Upper lobe of left lung (tissue), 6 donors: ENCODE measurements around the gene TRPV3. TPM values are rescaled to one million over a fixed set of nuclear protein-coding genes. Genes with fewer than 3 reads are reported as not detected.
"Not testable (repeated sequence)": the region's sequence is repeated elsewhere in the genome, so short reads cannot be mapped to it uniquely, and the experiment has no call there.

Source experiments
- ATAC-seq, 2 donors: fragments of 200-7000 bp; cut with Tn5 transposase; one replicate each; pipeline ENCODE4 v1.9.1; 2022; ENCODE audit warnings: mild to moderate bottlenecking in 2 of 2, moderate library complexity in 2 of 2; ENCODE audit not compliant: low FRiP score in 2 of 2
- DNase-seq, 2 donors: peaks; one replicate each; pipeline ENCODE4 v3.0.0-alpha.2; 2019 to 2020
- H3K27ac ChIP-seq, 4 donors: fragments of 200-600 bp; sonication (generic); one replicate each; pipeline ENCODE4 v1.5.1; 2016 to 2019
- H3K27me3 ChIP-seq, 4 donors: fragments of 200-600 bp; sonication (generic); one replicate each; pipeline ENCODE4 v1.5.1; 2017 to 2019
- H3K36me3 ChIP-seq, 4 donors: fragments of 200-600 bp; sonication (generic); one replicate each; pipeline ENCODE4 v1.5.1; 2016 to 2019
- H3K4me1 ChIP-seq, 4 donors: fragments of 200-600 bp; sonication (generic); one replicate each; pipeline ENCODE4 v1.5.1; 2018 to 2019
- H3K4me3 ChIP-seq, 4 donors: fragments of 200-600 bp; sonication (generic); one replicate each; pipeline ENCODE4 v1.5.1; 2017 to 2019; ENCODE audit warnings: mild to moderate bottlenecking in 2 of 4, moderate library complexity in 1 of 4
- H3K9me3 ChIP-seq, 4 donors: fragments of 200-600 bp; sonication (generic); one replicate each; pipeline ENCODE4 v1.5.1; 2018 to 2019
- EP300 ChIP-seq, 4 donors: sonication (generic); formaldehyde crosslinking; IDR thresholded peaks; one replicate each; pipeline ENCODE4 v1.5.1; 2017; ENCODE audit warnings: antibody characterized with exemption in 4 of 4, control low read depth in 2 of 4
- POLR2A ChIP-seq, 4 donors: fragments of 450-650 bp; IDR thresholded peaks; one replicate each; pipeline ENCODE4 v1.5.1; 2016 to 2017; ENCODE audit warnings: antibody characterized with exemption in 4 of 4, mild to moderate bottlenecking in 2 of 4
- POLR2AphosphoS5 ChIP-seq, 2 donors: sonication (generic); formaldehyde crosslinking; IDR thresholded peaks; one replicate each; pipeline ENCODE4 v1.5.1; 2017; ENCODE audit warnings: antibody characterized with exemption in 2 of 2
- WGBS, 2 donors: methylation state at CpG; one replicate each; pipeline ENCODE4 v1.1.5; 2017 to 2018; 5-methylcytosine and 5-hydroxymethylcytosine counted together
- total RNA-seq, 6 donors: library from RNA; depleted of rRNA in 4 of 6; stranded (reverse); fragments of >200 nt in 4 of 6; gene quantifications; one replicate each; pipeline versions ENCODE4 v1.1.0 to v1.2.1, GENCODE V29; 2016 to 2021
- TF ChIP-seq, protein P1 (sequence below), 6 experiments: fragments of 450-650 bp in 4 of 6; fragments of 200-600 bp in 2 of 6; sonication (generic) in 2 of 6; IDR thresholded peaks; one replicate each; pipeline ENCODE4 v1.5.1; 2016 to 2019; ENCODE audit warnings: antibody characterized with exemption in 6 of 6
- donor health status: DM: no; HTN: no; CAD: no; lungs with moderate emphysema.
- donor health status: DM: no; HTN: yes; CAD: no; lungs with severe emphysema.

The TRPV3 gene
- total RNA-seq, 6 donors from 2014 or later, result under 0.01 to 0.84 (median 0.28) TPM

DNA sequence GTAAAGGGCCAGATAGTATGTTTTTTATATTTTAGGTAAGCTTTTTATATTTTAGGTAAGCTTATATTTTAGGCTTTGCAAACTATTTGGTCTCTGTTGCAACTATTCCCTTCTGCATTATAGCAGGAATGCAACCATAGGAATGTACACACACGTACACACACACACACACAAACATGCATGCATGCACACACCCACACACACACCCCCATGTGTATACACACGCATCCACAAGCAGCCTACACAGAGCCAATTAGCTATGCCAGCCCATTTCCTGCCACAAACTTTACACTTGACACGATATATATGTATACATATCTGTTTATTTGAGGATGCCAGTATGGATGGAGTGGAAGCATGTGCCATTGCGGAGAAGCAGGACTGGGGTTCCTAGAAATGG lies 7.5 kb upstream of the TRPV3 start:
- Histone ChIP-seq H3K9me3 (no peaks in the 10 kb centered on the region), H3K4me3 (no peak overlapping the region), H3K27me3 (no peaks in the 10 kb centered on the region), H3K27ac (no peak overlapping the region), H3K36me3 (peaks cover 0 to 13% (median 0%) of the 10 kb centered on the region in 4 donors), H3K4me1 (no peaks in the 10 kb centered on the region)
- TF ChIP-seq POLR2A (IDR thresholded peaks at IDR 0.05), result no peak
- TF ChIP-seq EP300 (IDR thresholded peaks at IDR 0.05), result no peak
- TF ChIP-seq, protein P1, sequence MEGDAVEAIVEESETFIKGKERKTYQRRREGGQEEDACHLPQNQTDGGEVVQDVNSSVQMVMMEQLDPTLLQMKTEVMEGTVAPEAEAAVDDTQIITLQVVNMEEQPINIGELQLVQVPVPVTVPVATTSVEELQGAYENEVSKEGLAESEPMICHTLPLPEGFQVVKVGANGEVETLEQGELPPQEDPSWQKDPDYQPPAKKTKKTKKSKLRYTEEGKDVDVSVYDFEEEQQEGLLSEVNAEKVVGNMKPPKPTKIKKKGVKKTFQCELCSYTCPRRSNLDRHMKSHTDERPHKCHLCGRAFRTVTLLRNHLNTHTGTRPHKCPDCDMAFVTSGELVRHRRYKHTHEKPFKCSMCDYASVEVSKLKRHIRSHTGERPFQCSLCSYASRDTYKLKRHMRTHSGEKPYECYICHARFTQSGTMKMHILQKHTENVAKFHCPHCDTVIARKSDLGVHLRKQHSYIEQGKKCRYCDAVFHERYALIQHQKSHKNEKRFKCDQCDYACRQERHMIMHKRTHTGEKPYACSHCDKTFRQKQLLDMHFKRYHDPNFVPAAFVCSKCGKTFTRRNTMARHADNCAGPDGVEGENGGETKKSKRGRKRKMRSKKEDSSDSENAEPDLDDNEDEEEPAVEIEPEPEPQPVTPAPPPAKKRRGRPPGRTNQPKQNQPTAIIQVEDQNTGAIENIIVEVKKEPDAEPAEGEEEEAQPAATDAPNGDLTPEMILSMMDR (IDR thresholded peaks at IDR 0.05), result no peak
- TF ChIP-seq POLR2AphosphoS5 (IDR thresholded peaks at IDR 0.05), result no peak
- WGBS, 2 donors, result 90% methylated on average over 4 of the region's 4 CpGs
- ATAC-seq (no peak), DNase-seq (no peak)

DNA sequence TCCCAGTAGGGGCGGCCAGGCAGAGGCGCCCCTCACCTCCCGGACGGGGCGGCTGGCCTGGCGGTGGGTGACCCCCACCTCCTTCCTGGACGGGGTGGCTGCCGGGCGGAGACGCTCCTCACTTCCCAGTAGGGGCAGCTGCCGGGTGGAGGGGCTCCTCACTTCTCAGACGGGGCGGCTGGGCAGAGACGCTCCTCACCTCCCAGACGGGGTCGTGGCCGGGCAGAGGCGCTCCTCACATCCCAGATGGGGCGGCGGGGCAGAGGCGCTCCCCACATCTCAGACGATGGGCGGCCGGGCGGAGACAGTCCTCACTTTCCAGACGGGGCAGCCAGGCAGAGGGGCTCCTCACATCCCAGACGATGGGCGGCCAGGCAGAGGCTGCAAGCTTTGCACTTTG lies 6.6 kb upstream of the TRPV3 start:
- H3K9me3 ChIP-seq, H3K27me3 ChIP-seq, DNase-seq, H3K4me3 ChIP-seq, H3K4me1 ChIP-seq, ATAC-seq, H3K27ac ChIP-seq: not testable (repeated sequence)
- WGBS, 2 donors, result 95 to 100% methylated on average over 1 to 7 of the region's 28 CpGs
- H3K36me3 ChIP-seq, result peaks cover 0 to 13% (median 0%) of the 10 kb centered on the region in 4 donors

DNA sequence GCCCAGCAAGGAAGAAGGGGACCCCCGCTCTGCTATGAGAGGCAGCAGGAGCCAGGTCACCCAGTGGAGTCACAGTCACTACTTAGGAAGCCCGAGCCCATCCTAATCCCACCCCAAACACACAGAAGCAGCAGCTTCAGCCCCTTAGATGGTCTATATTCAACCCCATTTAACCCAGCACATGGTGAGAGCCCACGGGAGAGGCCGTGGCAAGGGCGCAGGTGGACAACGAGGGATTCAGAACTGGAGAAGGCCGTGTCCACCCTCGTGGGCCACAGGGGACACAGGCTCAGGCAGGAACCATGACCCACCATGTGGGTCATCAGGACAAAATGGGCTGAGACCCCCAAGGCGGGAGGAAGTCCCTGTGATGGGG lies 1.6 kb upstream of the TRPV3 start:
- TF ChIP-seq, protein P1 (IDR thresholded peaks at IDR 0.05), result no peak
- TF ChIP-seq EP300 (IDR thresholded peaks at IDR 0.05) (no peak), POLR2A (IDR thresholded peaks at IDR 0.05) (no peak), POLR2AphosphoS5 (IDR thresholded peaks at IDR 0.05) (no peak)
- Histone ChIP-seq H3K4me3 (no peak overlapping the region), H3K4me1 (no peaks in the 10 kb centered on the region), H3K27ac (no peak overlapping the region), H3K9me3 (no peaks in the 10 kb centered on the region), H3K27me3 (no peaks in the 10 kb centered on the region), H3K36me3 (no peaks in the 10 kb centered on the region)
- 89 to 91% methylated on average over 7 to 9 of the region's 9 CpGs for WGBS, 2 donors
- ATAC-seq, result no peak
- no peak for DNase-seq

DNA sequence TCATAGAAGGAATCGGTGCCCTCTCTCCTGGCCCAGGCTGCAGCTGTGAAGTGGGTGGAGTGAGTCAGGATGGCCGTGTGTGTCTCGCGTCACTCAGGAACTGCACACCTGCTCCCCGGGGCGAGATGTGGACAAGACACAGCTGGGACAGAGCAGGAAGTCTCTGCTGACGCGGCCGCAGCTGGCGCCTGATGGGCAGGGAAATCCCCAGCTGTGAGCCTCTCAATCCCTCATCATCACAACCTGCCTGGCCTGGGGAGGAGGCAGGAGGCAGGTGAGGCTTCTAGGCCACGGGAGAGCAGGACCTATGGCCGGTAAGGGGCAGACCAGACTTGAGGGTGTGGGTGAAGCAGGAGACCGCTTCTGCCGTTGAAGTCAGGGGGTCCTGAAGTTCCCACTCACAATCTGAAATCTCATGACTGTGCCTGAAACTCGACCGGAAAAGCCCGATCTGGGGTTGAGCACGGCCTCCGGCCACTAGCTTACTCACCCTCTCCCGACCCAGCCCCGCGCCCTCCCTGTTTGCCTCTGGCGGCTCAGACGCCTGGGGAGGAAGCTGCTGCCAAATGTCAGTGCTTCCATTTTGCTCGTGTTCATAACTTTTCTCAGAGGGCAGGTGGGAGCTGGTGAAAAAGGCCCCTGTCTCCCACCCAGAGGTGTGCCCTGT lies 1.1 kb upstream of the TRPV3 start:
- no peaks in the 10 kb centered on the region for H3K4me1 ChIP-seq
- no peaks in the 10 kb centered on the region for H3K9me3 ChIP-seq
- H3K4me3 ChIP-seq, result no peak overlapping the region
- WGBS, 2 donors, result 31 to 52% methylated on average over 19 to 22 of the region's 25 CpGs
- TF ChIP-seq POLR2A (IDR thresholded peaks at IDR 0.05), result no peak
- TF ChIP-seq POLR2AphosphoS5 (IDR thresholded peaks at IDR 0.05), result peak in 1 of 2 donors; percentile 17
- no peaks in the 10 kb centered on the region for H3K36me3 ChIP-seq
- H3K27ac ChIP-seq, result no peak overlapping the region
- no peaks in the 10 kb centered on the region for H3K27me3 ChIP-seq
- peak in 1 of 2 donors; percentile 11 for ATAC-seq
- DNase-seq, result peak in 1 of 2 donors; percentile 86

DNA sequence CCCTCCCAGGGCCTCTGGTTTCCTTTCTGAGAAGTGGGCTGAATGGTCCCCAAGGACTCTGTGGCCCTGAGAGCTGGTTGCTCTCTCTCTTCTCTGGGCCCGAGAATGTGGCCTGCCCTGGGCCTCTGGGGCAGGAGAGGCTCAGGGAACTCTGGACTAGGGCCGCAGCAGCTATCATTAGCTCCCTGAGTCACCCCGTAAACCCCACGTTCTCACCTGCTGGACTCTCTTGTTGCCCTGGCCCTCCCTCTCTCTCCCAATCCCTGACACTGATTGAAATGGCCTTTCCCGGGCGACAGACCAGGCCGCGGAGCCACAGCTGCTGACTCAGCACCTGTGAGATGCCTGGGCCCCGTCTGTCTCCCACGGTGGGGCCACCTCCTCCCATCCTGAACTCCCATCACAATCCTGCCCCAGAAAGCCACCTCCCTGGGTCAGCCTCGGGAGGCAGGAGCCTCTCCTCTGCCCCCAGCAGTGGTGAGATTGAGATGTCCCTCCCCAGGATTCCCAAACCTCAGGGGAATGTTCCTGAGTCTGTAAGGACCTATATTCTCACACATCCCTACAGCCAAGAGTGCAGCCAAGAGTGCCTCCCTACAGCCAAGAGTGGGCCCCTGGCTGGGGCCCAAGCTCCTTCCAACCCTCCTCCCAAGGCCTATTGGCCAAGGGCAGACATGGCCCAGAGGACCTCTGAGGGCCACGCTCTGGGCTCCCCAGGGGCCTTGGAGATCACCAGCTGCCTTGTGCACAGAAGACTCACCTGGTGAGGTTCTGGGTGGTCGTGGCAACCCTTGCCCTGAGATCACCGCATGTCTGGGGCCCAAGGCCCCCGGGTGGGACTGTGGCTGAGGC lies 470 bp downstream of the TRPV3 start:
- no peak for DNase-seq

More for the DNA sequence above, 470 bp downstream of the TRPV3 start:
- Histone ChIP-seq H3K27me3 (no peaks in the 10 kb centered on the region), H3K4me1 (no peaks in the 10 kb centered on the region), H3K4me3 (no peak overlapping the region), H3K27ac (no peak overlapping the region), H3K36me3 (no peaks in the 10 kb centered on the region), H3K9me3 (no peaks in the 10 kb centered on the region)
- WGBS, 2 donors, result 51 to 65% methylated on average over 9 to 15 of the region's 15 CpGs
- no peak for ATAC-seq
- TF ChIP-seq POLR2A (IDR thresholded peaks at IDR 0.05) (no peak), EP300 (IDR thresholded peaks at IDR 0.05) (no peak), POLR2AphosphoS5 (IDR thresholded peaks at IDR 0.05) (no peak)
- TF ChIP-seq, protein P1 (IDR thresholded peaks at IDR 0.05), result no peak
